HG03060 (cell line): ENCODE data around the gene TIMM10.

ENCODE experiments used
- ATAC-seq: cut with Tn5 transposase; IDR thresholded peaks from one replicate; pipeline ENCODE4 v1.9.1; 2021; ENCODE audit warnings: low read depth, moderate number of reproducible peaks; ENCODE audit not compliant: unreplicated experiment

The TIMM10 gene, protein sequence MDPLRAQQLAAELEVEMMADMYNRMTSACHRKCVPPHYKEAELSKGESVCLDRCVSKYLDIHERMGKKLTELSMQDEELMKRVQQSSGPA

DNA sequence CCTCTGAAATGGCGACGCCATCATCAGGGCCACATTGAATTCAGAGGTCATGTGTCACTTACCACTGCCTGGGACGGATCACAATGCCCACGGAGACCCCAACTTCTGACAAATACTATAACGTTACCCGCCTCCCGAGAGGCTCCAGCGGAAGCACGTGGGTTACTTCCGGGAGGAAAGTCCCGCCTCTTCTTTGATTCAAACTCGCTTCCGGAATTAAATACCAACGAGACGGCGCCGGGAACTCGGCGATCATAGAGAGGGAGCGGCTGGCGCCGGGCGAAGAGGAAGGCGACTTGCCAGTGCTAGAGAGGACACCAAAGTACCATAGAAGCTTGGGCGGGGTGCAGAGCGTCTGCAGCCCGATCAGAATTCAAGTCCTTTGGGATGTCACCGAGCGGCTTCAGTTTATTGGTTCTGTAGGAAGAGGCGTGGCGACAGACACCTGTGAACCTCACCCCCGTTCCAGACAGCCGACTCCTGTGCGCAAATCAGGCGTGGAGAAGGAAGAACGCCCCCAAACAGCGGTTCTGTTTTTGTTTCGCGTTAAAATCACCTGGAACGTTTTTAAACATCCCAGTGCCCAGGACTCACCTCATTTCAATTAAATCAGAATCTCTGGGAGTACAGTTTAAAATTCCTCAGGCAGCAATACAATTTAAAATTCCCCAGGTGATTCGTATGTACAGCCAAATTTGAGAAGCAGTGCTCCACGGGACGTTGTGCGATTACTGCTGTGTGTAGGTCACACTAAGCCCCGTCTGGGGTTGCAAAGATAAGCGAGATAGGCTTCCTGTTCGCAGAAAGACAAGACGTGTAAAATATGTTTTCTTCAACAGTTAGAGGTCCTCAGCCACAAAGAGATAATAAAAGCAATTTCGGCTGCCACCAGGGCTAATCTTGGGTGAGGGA is at the start of gene TIMM10:
TIMM10 (minus strand) TSS at position 159 of the 912 bp plus-strand sequence. CDS start 565 bp downstream, outside the sequence.
- ATAC-seq: peak; percentile 98

DNA sequence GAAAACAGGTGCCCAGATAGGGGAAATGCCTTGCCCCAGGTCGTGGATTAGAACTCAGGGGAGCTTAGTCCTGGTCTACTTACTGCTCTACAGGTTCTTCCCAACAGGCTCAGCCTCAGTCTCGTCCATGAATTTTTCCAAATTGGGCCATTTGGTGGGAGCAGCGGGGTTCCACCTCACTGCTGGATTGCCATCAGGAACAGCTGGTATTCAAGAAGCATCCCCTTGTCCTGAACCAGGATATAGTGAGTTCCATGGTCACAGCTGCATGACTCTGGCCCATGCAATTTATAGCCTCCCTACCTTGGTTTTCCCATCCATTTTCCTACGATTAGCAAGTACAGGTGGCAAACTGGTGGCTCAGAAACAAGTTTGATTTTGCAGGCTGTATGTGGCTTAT is 43.5 kb upstream of the TIMM10 start:
- ATAC-seq: no peak

DNA sequence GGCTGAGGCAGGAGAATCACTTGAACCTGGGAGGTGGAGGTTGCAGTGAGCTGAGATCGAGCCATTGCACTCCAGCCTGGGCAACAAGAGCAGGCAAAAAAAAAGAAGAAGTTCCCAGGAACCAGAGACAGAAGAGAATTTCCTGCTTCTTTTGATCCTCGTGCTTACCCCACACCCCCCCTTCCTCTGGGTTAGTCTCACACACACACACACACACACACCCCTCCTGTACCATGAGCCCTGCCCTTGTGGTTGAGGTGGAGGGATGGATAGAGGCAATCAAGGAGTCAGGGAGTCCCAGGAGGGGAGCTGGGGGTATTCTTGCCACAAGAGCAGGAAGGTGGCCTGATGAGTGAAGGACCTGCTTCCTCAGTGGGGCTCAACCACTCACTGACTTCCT is 41.1 kb upstream of the TIMM10 start:
- ATAC-seq: no peak

DNA sequence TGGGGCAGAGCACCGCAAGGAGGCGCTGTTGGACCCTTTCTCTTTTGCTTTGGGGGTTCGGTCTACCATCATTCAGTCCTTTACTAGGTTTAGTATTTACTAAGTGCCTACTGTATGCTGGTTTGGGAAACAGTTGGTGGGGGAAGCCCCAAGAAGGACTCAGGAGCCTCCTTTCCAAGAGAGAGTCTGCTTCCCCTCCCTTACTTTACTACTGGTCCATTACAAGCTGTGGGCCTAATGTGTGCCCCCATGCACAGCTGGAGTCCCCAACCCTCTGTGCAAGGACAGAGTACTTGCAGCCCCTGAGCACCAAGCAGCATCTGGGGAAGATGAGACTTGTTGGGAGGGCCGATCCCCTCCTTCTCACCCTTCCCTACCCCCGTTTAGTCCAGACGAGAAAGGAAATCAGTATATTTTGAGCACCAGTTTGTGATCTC is 37.8 kb upstream of the TIMM10 start:
- peak; percentile 60 for ATAC-seq

DNA sequence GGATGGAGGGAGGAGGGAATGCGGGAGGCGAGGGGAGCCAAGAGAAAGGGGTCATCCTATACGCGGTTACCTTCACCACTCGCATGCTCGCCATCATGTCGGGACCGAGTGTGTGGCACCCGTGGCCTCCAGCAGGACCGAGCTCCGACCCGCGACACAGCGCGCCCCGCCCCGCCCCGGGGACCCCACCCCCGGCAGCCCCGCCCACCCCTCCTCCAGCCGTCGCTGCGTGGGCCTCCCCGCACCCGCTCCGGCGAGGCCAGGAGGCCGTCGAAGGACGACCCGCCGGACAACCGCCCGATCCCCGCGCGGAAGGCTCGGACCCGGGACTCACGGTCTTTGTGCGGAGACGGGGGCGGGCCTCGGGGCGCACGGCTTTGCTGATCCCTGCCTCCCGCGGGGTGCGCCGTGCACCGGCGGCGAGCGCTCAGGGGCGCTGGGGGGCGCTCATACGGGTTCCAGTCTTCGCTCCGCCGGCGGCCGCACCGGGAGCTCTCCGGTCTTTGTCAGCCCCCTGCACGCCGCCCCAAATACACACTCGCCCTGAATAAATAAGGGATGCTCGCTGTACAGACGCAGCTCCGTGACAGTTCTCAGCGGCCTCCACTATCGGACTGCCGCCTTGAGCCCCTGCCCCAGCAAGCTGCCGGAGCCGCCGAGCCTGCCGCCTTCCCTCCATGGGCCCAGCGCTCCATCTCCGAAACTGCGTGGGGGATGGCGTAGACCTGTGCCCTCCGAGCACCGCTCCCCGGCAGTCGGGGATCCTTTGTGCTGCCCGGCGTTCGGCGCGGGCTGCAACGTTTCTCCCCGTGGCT is 37.2 kb upstream of the TIMM10 start, which contains the start of gene UBE2L6:
UBE2L6 (minus strand) TSS at position 158 of the 815 bp plus-strand sequence; CDS start at position 97, 61 bp downstream.
- peak; percentile 14 for ATAC-seq

DNA sequence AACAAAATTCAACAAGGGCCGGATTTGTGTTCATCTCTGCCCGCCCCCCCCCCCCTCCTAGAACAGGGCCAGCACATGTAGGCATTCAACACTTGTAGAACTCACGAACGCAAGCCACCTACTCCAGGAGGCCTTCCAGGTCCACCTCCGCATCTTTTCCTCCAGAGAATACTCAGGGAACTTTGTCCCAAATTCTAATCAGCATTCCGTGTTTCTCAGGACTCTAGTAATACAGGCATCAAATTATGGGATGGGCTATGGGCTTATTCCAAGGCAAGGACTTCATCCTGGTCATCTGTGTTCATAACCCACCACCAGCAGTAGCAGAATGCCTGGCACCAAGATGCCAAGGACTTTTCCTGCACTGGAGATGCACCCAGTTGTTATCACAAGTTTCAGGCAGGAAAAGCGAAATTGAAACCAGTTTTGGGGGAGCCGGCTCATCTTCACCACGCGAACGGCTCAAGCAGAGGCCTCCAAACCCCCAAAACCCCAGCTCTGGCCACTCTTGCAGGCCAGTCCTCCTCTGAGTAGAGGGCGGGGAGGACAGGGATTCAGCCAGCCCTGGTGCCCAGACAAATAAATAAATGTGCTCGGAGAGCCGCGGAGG is 36.5 kb upstream of the TIMM10 start:
- ATAC-seq: no peak

DNA sequence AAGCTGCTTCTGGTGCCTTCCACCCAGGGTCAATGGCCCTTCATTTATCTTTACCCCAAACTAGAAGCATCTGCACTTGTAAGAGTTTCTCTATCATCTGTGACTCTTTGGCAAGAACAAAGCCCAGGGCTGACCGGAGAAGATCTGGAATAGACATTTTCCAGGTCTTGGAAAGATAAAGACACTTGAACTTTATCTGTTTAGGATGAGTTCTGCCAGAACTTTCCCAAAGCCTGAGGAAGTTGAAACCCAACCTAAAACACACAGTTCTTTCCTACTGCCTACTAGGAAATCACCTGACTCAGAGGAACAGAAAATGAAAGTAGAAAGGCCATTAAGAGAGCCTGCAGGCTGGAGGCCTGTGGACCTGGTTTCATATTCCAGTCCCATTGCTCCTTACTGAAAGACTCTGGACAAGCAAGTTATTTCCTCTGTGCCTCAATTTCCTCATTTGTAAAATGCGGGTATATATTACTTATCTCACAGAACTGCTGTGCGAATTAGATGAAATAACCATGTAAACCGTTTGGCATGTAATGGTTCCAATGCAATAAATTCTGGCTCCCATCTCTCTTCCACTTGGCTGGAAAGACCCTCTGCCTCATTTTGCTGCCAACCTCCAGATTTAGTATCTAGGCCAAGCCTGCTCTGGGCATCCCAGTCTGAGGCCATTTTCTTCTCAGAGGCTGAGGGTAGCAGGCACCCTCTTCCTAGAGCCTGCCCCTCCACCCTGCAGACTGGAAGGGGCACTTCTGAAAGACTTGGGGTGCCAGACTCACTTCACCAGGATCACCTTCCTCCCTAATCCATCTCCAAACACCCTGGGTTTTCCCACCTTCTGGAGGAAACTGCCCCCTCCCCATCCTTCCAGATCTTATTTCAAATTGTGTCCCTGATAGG is 35.7 kb upstream of the TIMM10 start:
- peak; percentile 59 for ATAC-seq

DNA sequence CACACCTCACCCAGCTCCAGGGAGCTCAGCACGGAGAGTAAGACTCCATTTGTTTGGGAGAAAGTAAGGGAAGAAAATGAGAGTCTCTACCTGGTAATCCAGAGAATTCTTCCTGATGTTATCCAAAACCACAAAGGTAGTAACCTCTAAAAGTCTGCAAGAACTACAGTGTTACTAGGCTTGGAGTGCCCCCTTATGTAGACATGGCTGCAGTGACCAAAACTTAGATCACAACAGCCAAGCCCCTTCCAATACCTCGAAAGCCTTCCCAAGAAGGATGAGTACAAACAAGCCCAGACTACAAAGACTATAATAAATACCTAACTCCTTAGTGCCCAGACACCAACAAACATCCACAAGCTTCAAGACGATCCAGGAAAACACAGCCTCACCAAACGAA is 32.0 kb upstream of the TIMM10 start:
- ATAC-seq: no peak

DNA sequence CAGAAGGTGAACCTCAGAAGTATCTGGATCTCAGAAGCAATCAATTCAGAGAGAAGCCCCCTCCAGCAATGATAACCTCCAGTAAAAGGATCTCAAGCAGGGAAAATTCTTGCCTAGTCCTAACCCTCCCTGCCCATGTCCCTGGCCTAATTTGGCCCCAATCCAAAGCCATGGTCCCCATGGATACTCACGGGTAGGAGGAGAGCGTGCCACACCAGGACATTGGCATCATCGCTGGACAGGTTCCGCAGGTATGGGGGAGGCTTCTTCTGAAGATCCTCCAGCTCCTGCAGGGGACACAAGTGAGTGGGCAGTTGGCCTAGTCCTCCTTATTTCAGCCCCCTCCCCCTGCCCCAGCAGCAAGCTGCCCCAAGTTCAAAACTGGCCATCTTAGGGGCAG is 29.6 kb upstream of the TIMM10 start:
- ATAC-seq: no peak

DNA sequence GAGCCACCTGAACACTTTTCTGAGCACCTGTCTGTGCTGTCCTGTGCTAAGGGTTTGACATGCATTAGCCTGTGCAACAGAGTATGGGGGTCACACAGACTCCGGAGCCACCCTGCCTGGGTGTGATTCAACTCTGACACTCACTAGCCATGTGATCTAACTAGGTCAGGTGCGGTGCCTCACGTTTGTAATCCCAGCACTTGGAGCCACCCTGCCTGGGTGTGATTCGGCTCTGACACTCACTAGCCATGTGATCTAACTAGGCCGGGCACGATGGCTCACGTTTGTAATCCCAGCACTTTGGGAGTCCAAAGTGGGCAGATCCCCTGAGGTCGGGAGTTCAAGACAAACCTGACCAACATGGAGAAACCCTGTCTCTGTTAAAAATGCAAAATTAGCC is 25.5 kb upstream of the TIMM10 start:
- no peak for ATAC-seq

DNA sequence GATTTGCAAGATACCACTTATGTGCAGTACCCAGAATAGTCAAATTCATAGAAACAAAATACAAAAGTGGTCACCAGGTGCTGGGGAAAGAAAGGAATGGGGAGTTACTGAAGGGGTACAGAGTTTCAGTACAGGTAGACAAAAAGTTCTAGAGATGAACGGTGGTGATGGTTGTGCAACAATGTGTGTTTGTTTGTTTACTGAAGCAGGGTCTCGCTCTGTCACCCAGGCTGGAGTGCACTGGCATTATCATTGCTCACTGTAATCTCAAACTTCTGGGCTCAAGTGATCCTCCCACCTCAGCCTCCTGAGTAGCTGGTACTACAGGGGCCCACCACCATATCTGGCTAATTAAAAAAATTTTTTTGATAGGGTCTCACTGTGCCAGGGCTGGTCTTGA is 24.8 kb upstream of the TIMM10 start:
- no peak for ATAC-seq

DNA sequence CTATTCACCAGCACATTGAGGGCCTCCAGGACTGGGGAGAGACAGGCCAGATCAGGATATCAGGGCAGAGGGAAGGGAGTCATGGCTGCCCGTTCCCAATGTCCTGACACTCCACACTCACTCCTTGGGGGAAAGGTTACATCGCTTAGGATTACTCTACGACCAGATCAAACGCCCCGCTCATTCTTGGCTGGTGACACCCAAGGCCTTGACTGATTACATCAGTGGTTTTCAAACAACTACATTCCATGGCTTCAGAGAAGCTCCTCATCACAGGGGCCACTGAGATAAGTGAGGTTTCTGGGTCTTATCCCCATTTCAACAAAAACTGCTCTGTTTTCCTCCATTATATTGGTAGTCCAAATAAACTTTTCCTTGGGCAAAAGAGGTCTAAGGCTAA is 21.9 kb upstream of the TIMM10 start:
- no peak for ATAC-seq

DNA sequence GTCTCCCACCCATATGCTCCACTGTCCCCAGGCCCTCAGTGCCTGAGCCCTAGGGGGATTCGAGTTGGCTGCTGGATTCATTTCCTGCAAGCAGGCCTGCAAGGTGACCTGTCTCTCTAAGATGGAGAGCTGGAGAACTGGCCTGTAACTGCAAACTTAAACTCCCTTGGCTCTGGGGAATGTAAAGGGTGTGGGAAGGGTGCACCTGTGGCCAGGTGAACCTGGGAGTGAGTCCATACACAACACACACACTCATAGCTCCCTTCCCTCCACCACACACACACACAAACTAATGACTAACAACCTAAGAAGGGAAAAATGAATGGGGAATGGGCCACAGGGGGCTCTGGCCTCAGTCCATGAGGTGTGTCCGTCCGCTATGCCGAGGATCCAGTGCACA is 21.4 kb upstream of the TIMM10 start:
- ATAC-seq: no peak

DNA sequence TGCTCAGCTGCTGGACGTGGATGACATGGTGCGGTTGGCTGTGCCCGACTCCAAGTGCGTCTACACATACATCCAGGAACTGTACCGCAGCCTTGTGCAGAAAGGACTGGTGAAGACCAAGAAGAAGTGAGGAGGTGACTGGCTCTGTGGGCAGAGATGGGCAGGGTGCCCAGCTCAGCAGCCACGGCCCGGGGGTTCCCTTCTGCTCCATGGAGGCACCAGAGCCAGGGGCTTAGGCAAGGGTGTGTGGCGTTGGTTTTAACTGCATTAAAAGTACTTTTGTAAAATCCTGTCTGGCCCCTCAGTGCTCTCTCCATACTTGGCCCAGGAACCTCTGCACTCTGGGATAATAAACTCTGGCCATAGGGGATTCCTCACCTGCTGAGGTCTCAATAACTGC is 19.4 kb upstream of the TIMM10 start:
- no peak for ATAC-seq

DNA sequence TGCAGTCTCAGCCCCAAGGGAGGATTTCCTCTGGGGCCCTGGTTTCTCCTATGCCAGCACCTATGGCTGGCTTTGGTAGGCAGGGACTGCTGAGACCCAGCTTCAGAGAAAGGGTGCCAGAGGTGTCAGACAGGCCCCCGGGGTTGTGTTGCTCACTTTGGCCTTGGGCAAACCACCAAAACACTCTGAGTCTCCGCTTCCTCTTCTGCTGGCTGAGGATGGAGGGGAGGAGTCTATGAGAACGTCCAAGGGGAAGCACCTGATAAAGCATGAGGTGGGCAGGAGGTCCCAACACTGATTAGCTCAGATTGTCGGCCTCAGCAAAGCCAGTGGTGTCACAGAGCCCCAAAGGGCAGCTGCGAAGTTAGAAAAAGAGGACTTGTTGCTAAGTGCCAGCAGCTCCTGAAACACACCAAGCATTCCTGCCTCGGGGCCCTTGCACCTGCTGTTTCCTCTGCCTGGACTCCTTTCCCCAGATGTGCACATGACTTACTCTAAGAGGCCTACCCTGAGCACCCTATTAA is 17.4 kb upstream of the TIMM10 start:
- ATAC-seq: peak; percentile 80

DNA sequence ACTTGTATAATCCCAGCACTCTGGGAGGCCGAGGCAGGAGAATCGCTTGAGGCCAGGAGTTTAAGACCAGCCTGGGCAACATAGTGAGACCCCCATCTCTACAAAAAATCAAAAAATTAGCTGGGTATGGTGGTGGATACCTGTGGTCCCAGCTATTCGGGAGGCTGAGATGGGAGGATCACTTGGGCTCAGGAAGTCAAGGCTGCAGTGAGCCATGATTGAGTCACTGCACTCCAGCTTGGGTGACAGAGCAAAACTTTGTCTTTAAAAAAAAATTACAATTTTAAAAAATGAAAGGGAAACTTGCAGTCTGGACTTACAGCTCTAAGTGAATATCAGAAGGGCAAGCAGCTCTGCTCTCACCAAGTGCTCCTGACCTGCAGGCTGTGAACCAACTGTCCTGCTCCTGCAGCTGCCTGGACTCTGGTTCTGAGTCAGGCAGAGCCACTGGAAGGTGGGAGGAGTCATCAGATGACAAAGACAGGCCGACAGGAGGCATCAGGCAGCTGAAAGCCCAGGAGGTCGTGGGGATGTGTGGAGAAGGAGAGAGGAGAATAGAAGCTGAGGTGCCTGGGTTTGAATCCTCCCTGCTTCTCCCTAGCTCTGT is 16.4 kb upstream of the TIMM10 start:
- ATAC-seq: no peak

DNA sequence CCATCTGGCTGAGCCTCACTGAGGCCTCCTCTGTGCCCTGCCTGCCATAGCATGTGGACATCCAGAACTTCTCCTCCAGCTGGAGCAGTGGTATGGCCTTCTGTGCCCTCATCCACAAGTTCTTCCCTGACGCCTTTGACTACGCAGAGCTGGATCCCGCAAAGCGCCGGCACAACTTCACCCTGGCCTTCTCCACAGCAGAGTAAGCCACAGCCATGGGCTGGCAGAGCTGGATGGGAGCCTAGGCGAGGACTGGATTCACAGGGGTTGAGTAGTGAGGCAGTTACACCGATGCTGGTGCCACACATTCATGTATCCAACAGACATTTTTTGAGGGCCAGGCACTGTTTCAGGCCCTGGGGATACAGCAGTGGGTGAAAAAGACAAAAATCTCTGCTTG is 15.9 kb upstream of the TIMM10 start:
- no peak for ATAC-seq

DNA sequence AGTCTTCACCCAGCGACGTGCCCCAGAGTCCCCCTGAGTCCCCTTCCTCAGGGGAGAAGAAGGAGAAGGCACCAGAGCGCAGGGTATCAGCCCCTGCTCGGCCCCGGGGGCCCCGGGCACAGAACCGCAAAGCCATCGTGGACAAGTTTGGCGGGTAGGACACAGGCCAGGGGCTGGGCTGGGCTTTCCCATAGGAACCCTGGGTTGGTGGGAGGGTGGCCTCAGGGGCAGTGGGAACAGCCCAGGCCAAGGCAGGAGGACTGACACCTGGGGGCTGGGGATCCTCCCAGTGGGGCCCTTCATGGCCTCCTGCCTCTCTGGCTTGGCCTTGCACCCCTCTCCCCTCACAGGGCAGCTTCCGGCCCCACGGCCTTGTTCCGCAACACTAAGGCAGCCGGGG is 15.3 kb upstream of the TIMM10 start:
- no peak for ATAC-seq

DNA sequence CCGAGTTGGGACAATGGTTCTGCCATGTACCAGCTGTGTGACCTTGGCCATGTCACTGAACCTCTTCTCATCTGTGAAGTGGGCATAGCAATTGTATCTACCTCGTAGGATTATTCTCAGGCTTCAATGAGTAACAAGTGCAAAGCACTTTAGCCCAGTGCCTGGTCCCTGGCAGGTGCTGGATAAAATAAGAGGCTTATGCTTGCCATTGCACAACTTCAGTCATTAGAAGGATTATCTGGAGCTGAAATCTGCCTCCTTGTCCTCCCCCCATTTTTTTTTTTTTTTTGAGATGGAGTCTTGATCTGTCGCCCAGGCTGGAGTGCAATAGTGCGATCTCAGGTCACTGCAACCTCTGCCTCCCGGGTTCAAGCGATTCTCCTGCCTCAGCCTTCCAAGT is 14.0 kb upstream of the TIMM10 start:
- ATAC-seq: no peak
